GM08714 (cell line): ENCODE measurements around the gene GBGT1.

Experiments
- H3K4me3 ChIP-seq: fragments of 200-500 bp; sonication (Bioruptor generic); 2 replicates; pipeline ENCODE4 v1.5.1; 2014; ENCODE audit warnings: mild to moderate bottlenecking, low read length, inconsistent platforms
- ZNF274 ChIP-seq: IDR thresholded peaks from 2 replicates; pipeline ENCODE4 v1.6.1; 2012; ENCODE audit warnings: mild to moderate bottlenecking, low read depth, low read length

GBGT1 gene

GRCh38 chr9:133135146-133135745, 28.5 kb downstream of the GBGT1 start:
- no peak overlapping the region for H3K4me3 ChIP-seq
- no peak for TF ChIP-seq ZNF274

DNA sequence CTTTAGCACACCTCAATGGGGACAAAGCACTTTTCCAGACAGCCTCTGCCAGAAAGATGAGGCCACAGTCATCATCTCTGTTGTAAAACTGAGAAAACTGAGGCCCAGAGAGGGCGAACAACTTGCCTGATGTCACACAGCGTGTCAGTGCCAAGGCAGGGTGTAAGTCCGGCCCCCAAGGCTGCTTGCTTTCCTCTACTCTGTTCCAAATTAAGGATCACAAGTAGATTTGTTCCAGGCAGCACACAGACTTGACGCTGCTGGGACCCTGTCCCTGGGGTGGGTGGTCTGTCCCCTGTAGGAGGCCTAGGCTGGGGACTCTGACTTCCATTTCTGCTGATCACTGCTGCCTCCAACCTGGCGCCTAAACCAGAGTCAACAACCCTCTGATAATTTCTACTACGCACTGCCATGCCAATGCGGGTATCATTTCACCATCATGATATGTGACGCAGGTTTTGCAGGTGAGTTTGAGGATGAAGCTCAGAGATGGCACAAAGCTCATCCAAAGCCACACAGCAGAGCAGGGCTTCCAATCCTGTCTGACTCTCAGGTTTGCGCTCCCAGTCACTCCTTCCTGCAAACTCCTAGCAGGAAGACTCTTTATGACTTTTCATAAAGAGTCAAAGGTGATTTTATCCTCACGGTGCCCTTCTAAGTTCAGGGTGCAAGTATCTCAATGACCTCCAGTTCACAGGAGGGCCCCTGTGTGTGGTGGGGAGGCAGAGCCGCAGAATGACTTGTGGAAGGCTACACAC, 29.1 kb downstream of the GBGT1 start:
- no peak for TF ChIP-seq ZNF274
- no peak overlapping the region for H3K4me3 ChIP-seq

- no peak overlapping the region for H3K4me3 ChIP-seq
- no peak for TF ChIP-seq ZNF274
Measured at GRCh38 chr9:133133681-133134387, 29.9 kb downstream of the GBGT1 start.

- no peak for TF ChIP-seq ZNF274
- H3K4me3 ChIP-seq = no peak overlapping the region
Measured at GRCh38 chr9:133132174-133132573, 31.5 kb downstream of the GBGT1 start.

DNA sequence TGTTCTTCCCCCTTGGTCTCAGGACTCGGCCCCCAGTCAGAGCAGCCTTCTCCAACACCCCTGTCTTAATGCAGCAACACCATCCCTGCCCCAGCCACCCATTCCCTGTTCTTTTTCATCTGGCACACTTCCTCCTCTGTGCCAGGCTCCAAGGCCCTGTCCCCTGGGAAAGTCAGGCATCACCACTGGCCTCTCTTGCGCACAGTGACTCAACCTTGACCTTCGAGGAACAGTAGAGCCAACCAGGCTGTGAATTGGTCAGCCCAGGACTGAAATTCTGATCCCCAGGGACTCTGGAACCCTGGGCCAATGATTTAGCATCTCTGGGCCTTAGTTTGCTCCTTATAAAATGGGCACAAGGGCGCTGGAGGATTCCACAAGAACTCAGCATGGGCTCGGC, 32.2 kb downstream of the GBGT1 start:
- no peak overlapping the region for H3K4me3 ChIP-seq
- no peak for TF ChIP-seq ZNF274

DNA sequence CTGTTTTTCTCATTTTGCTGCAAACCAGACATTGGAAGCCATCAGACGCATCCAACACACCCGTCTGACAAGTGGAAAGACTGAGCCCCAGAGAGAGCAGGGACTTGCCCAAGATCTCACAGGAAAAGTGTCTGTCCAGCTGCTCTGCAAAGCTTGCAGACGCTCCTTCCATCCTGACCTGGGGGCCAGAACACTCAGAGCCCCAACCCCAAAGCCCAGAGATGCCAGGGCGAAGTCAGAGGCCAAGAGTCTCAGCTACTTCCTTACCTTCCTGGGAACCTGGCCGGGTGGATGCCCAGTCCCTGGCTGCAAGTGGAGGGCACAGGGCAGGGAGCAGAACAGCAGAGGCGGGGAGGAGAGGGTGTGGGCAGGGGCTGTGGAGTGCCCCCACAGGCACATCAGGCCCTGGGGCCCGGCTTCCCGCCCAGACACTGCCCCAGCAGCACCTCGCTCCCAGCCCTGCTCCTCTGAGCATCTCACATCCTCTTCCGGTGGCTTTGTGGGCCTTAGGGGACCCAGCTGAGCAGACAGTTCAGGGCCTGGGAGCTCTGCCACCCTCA, 32.9 kb downstream of the GBGT1 start:
- peak overlapping the region; percentile 46; the same call in 1 of the 2 replicates for H3K4me3 ChIP-seq
- no peak for TF ChIP-seq ZNF274

DNA sequence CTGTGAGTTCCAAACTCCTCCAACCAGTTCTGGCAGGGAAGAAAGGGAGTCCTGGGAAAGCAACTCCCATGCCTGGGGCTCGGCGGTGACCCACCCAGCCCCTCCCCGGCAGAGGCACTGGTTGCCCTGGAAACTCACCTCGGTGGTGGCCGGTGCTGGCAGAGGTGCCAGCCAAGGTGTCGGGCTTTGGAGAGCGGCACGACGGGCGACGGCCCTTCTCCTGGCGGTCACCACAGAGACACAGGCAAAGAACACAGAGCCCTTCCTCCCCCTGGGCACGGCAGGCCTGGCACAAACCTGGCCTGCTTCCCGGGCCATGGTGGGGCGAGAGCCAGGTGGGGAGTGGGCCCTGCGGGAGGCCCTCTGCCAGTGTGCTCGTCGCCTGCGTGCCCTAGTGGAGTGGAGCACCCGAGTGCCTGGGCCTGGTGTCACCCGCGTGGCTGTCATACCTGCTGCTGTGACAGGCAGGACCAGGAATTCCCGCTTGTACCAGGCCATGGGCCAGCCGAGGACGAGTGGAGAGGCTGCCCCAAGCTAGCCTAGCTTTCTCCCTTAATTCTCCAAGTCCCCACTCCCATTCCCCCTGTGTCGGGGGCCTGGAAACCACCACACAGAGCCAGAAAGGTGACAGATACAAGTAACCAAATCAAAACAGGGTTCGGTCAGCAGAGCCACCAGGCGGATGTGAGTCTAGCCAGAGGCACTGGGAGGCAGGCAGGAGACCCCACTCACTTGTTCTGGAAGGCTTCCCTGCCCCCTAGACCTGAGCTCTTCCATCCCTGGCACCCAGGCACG, 34.5 kb downstream of the GBGT1 start:
- TF ChIP-seq ZNF274 = no peak
- no peak overlapping the region for H3K4me3 ChIP-seq

DNA sequence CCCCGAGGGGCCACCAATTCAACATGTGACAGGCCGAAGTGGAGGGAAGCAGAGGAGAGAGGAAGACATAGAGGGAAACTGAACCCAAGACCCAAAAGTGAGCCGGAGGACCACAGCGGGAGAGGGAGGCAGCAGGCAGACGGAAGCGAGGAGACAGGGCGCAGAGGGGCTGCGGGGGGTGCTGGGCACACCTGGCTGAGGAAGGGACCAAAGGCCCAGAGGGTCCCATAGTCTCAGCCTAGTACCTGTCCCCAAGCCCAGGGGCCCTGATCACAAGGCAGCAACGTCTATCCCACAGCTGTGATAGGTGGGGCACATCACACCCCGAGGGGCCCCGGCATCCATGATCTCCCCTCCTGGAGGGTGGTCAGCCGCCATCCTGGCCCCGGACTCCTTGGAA, 35.6 kb downstream of the GBGT1 start:
- TF ChIP-seq ZNF274 = no peak
- no peak overlapping the region for H3K4me3 ChIP-seq

DNA sequence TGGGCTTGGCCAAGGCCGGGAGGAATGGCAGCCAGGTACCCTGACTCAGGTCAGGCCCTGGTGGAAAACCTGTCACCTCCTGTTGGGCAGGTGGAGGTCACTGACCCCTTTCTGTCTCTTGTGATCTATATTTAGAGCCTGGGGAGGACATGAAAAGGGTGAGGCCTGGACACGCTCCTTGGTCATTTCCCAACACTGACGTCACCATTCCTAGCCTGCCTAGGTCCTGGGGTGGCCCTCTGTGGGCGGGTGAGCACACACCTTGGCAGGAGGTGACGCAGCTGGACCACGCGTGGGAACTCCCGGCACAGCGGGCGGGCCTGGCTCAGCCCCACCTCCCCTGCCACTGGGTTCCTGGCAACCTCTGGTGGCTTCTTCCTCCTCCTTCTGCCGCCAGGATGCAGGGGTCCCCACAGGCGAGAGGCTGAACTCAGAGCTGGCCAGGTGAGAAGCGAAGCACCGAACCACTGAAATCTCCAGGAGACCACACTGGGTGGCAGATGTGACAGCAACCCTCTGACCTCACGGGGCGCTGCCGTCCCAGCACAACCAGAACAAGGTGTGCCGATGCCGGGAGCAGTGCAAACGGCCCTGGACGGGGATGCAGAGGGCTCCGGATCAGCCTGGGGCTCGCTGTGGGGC, 36.3 kb downstream of the GBGT1 start:
- TF ChIP-seq ZNF274 = no peak
- H3K4me3 ChIP-seq = no peak overlapping the region

GRCh38 chr9:133126697-133127339, 36.9 kb downstream of the GBGT1 start:
- TF ChIP-seq ZNF274 = no peak
- peak overlapping the region; percentile 3; the same call in 1 of the 2 replicates for H3K4me3 ChIP-seq

DNA sequence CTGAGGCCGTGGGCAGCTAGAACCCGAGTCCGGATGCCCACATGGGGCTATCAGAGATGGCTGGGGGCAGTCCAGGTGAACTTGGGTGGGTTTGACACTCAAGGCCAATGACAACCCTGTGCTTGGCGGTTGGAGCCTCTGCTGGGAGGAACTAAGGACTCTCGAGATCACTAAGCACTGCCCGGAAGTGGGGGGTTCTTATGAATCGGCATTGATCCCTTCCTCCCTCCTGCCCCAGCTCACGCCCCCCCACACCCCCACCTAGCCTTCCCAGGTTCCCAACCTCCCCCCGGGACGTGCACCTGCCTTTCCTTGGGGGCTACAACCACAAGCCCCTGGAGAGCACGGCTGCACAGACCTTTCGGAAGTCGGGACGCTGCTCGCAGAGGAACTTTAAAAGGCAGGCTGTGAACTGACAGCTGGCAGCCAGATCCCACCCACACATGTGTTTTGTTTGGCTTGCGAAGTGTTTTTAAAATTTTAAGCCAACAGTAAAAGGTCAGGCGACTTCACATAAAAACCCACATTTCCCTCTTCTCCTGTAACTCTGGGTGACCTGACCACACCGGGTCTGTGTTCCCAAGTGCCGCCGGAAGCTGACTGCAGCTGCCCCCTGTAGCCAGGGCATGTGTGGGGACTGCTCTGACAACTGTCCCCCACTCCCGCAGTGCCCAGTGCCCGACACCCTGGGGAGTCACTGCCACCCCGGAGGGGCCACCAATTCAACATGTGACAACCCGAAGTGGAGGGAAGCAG, 37.6 kb downstream of the GBGT1 start:
- peak overlapping the region; percentile 3; the same call in 1 of the 2 replicates for H3K4me3 ChIP-seq
- no peak for TF ChIP-seq ZNF274

- no peak overlapping the region for H3K4me3 ChIP-seq
- no peak for TF ChIP-seq ZNF274
Measured at GRCh38 chr9:133124907-133125275, 38.8 kb downstream of the GBGT1 start.
